Osteocyte (in vitro differentiated cells): ENCODE data around the gene C1RL. TPM values are rescaled to one million over a fixed set of nuclear protein-coding genes. Genes with fewer than 3 reads are reported as not detected.

ENCODE experiments used
- DNase-seq: peaks from one replicate; pipeline ENCODE4 v3.0.0; 2021; ENCODE audit warnings: mixed read lengths; ENCODE audit not compliant: unreplicated experiment; ENCODE audit errors: extremely low spot score
- H3K27ac Mint-ChIP-seq: one replicate; pipeline ENCODE4 v1.8.0; 2021; ENCODE audit warnings: mild to moderate bottlenecking, mixed read lengths; ENCODE audit not compliant: unreplicated experiment
- H3K27me3 Mint-ChIP-seq: one replicate; pipeline ENCODE4 v1.8.0; 2021; ENCODE audit warnings: mixed read lengths; ENCODE audit not compliant: unreplicated experiment
- H3K36me3 Mint-ChIP-seq: one replicate; pipeline ENCODE4 v1.8.0; 2021; ENCODE audit warnings: mixed read lengths; ENCODE audit not compliant: unreplicated experiment
- H3K4me1 Mint-ChIP-seq: one replicate; pipeline ENCODE4 v1.8.0; 2021; ENCODE audit warnings: mixed read lengths; ENCODE audit not compliant: unreplicated experiment
- H3K4me3 Mint-ChIP-seq: one replicate; pipeline ENCODE4 v1.8.0; 2021; ENCODE audit warnings: mild to moderate bottlenecking, moderate library complexity, mixed read lengths; ENCODE audit not compliant: unreplicated experiment
- H3K9me3 Mint-ChIP-seq: one replicate; pipeline ENCODE4 v1.8.0; 2021; ENCODE audit warnings: mixed read lengths; ENCODE audit not compliant: unreplicated experiment
- CTCF ChIP-seq: fragments of 200-600 bp; sonication (generic); IDR thresholded peaks from 2 replicates; pipeline ENCODE4 v1.5.0; 2021; ENCODE audit warnings: antibody characterized with exemption, mild to moderate bottlenecking, moderate library complexity
- total RNA-seq: library from RNA; stranded (reverse); gene quantifications from 2 replicates; pipeline ENCODE4 v1.2.1, GENCODE V29; 2021

C1RL gene
- total RNA-seq, 1 donor from 2014 or later: 22.3 TPM

GRCh38 chr12:7068240-7068993 is 40.6 kb downstream of the C1RL start:
- H3K36me3 Mint-ChIP-seq: no peaks in the 10 kb centered on the region
- no peak for DNase-seq
- H3K4me1 Mint-ChIP-seq: peaks cover 7% of the 10 kb centered on the region

GRCh38 chr12:7067096-7067495 is 41.9 kb downstream of the C1RL start:
- no peak for DNase-seq
- TF ChIP-seq CTCF: no peak
- H3K9me3 Mint-ChIP-seq: no peaks in the 10 kb centered on the region
- H3K4me3 Mint-ChIP-seq: no peak overlapping the region
- no peak overlapping the region for H3K27ac Mint-ChIP-seq
- peaks cover 20% of the 10 kb centered on the region for H3K27me3 Mint-ChIP-seq
- H3K36me3 Mint-ChIP-seq: no peaks in the 10 kb centered on the region
- peaks cover 10% of the 10 kb centered on the region for H3K4me1 Mint-ChIP-seq

More at GRCh38 chr12:7068240-7068993, 40.6 kb downstream of the C1RL start:
- Mint-ChIP-seq H3K4me3 (no peak overlapping the region), H3K27ac (peak overlapping the region; percentile 4), H3K27me3 (peaks cover 28% of the 10 kb centered on the region), H3K9me3 (no peaks in the 10 kb centered on the region)
- no peak for TF ChIP-seq CTCF

DNA sequence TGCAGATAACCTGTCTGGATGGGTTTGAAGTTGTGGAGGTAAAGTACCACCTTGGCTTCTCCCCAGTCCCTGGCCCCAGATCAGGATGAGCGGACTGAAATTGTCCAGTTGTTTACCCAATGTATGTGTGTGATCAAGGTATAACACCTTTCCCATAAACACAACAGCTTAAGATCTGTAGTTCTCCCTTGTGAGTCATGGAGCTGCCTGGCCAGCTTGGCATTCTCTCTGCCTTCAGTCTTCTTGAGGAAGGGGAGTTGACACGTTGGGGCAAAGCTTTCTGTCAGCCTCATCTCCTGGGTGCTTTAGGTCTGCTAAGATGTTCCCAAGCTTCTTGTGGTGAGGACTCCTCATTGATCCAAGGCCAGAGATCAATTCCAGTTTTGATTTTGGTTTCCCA is 42.4 kb downstream of the C1RL start:
- Mint-ChIP-seq H3K36me3 (no peaks in the 10 kb centered on the region), H3K27me3 (peaks cover 15% of the 10 kb centered on the region), H3K4me1 (peaks cover 10% of the 10 kb centered on the region), H3K27ac (no peak overlapping the region), H3K9me3 (no peaks in the 10 kb centered on the region), H3K4me3 (no peak overlapping the region)
- no peak for TF ChIP-seq CTCF
- DNase-seq: no peak

- no peak overlapping the region for H3K4me3 Mint-ChIP-seq
- peaks cover 20% of the 10 kb centered on the region for H3K4me1 Mint-ChIP-seq
- H3K27ac Mint-ChIP-seq: no peak overlapping the region
- TF ChIP-seq CTCF: no peak
- no peaks in the 10 kb centered on the region for H3K36me3 Mint-ChIP-seq
- DNase-seq: no peak
- H3K27me3 Mint-ChIP-seq: peaks cover 12% of the 10 kb centered on the region
- H3K9me3 Mint-ChIP-seq: no peaks in the 10 kb centered on the region
These were observed 43.9 kb downstream of the C1RL start for GRCh38 chr12:7065073-7065623.

DNA sequence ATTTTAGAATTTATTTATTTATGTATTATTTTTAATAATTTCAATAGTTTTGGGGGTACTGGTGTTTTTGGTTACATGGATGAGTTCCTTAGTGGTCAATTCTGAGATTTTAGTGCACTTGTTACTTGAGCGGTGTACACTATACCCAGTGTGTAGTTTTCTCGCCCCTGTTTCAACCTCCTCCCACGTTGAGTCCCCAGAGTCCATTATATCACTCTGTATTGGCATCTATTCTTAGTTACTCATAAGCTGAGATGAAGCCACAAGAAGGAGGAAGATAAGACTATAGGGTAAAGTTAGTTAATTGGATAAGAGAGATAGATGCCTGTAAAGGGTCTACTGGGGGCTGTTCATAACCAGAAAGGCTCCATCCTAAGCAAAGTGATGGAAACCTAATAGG is 44.5 kb downstream of the C1RL start:
- no peak for TF ChIP-seq CTCF
- DNase-seq: no peak
- H3K4me3 Mint-ChIP-seq: no peak overlapping the region
- no peaks in the 10 kb centered on the region for H3K9me3 Mint-ChIP-seq
- no peaks in the 10 kb centered on the region for H3K36me3 Mint-ChIP-seq
- H3K27me3 Mint-ChIP-seq: peaks cover 12% of the 10 kb centered on the region
- H3K4me1 Mint-ChIP-seq: peaks cover 26% of the 10 kb centered on the region
- H3K27ac Mint-ChIP-seq: no peak overlapping the region
